ENCODE results near the gene RAB24. TPM values are rescaled to one million over a fixed set of nuclear protein-coding genes. Genes with fewer than 3 reads are reported as not detected.

The RAB24 gene
- 10 to 100 TPM; 11.4 to 22.8 (median 14.5) TPM for total RNA-seq

GRCh38 chr5:177303121-177303924 lies at the start of gene RAB24, which contains the start of gene PRELID1:
Gene RAB24, minus strand, starts transcription at chr5:177303719. Its CDS starts 431 bp downstream, at chr5:177303288.
Gene PRELID1, plus strand, starts transcription at chr5:177303799. Its CDS starts 187 bp downstream, at chr5:177303986.
- DNase-seq (peak; percentile 75 to 84), ATAC-seq (peak; percentile 80 to 84)
- intact Hi-C loops (cut with DNase I; ENCODE audit: low total_unique reads), result loop anchor here (2.0 to 5.0 kb wide), 3 partner anchors 47 to 189 kb away; partner anchors contain the start of genes LMAN2 and NSD1
- peaks cover 37 to 42% of the 10 kb centered on the region in 2 donors for H3K4me1 ChIP-seq
- H3K27me3 ChIP-seq, result no peaks in the 10 kb centered on the region
- no peaks in the 10 kb centered on the region for H3K9me3 ChIP-seq
- peak within 1 kb of the TSS; percentile 84 to 99 (median 96) for H3K4me3 ChIP-seq
- TF ChIP-seq CTCF (IDR thresholded peaks at IDR 0.05 in 4 of 5, conservative IDR thresholded peaks at IDR 0.05 in 1 of 5), result peak in 2 of 5 experiments; percentile 11 to 35
- TF ChIP-seq POLR2A (IDR thresholded peaks at IDR 0.05), result peak; percentile 81 to 89
- H3K27ac ChIP-seq, result peak within 1 kb of the TSS; percentile 83 to 95 (median 92)
- in situ Hi-C loops (cut with MboI; ENCODE audit: low sequenced_read_pairs in 4 of 4), result loop anchor here in 1 of 4 donors (10.0 kb wide), 1 partner anchor 179 kb away; no protein-coding TSS in a partner anchor
- H3K36me3 ChIP-seq, result peaks cover 0 to 22% of the 10 kb centered on the region in 2 donors

- Histone ChIP-seq H3K4me1 (peaks cover 25 to 27% of the 10 kb centered on the region in 2 donors), H3K9me3 (no peaks in the 10 kb centered on the region), H3K27ac (no peak overlapping the region), H3K36me3 (peaks cover 0 to 8% of the 10 kb centered on the region in 2 donors), H3K27me3 (no peaks in the 10 kb centered on the region), H3K4me3 (no peak overlapping the region)
- intact Hi-C loops (cut with DNase I; ENCODE audit: low total_unique reads), result no loop called here
- no peak for DNase-seq
- no peak for ATAC-seq
- TF ChIP-seq CTCF (IDR thresholded peaks at IDR 0.05 in 4 of 5, conservative IDR thresholded peaks at IDR 0.05 in 1 of 5), result no peak
- TF ChIP-seq POLR2A (IDR thresholded peaks at IDR 0.05), result no peak
- in situ Hi-C loops (cut with MboI; ENCODE audit: low sequenced_read_pairs in 4 of 4), result no loop called here
Measured at GRCh38 chr5:177353093-177353492, 49.6 kb upstream of the RAB24 start.

- Histone ChIP-seq H3K4me3 (peak within 1 kb of the TSS; percentile 74 to 90 (median 77)), H3K9me3 (no peaks in the 10 kb centered on the region), H3K27ac (peak within 1 kb of the TSS; percentile 80 to 96 (median 90)), H3K4me1 (peaks cover 27 to 33% of the 10 kb centered on the region in 2 donors), H3K27me3 (no peaks in the 10 kb centered on the region), H3K36me3 (peaks cover 0 to 8% of the 10 kb centered on the region in 2 donors)
- TF ChIP-seq CTCF (IDR thresholded peaks at IDR 0.05 in 4 of 5, conservative IDR thresholded peaks at IDR 0.05 in 1 of 5) (no peak), POLR2A (IDR thresholded peaks at IDR 0.05) (peak; percentile 38 to 79)
- intact Hi-C loops (cut with DNase I; ENCODE audit: low total_unique reads), result loop anchor here (2.0 kb wide), 1 partner anchor 49 kb away; the partner anchor contains the start of genes PRELID1 and RAB24
- ATAC-seq (peak; percentile 99), DNase-seq (peak; percentile 93)
- in situ Hi-C loops (cut with MboI; ENCODE audit: low sequenced_read_pairs in 4 of 4), result no loop called here
Measured at GRCh38 chr5:177351392-177352329, 48.1 kb upstream of the RAB24 start, which contains the start of gene LMAN2. Gene LMAN2, minus strand, starts transcription at chr5:177351668. Its CDS starts 21 bp downstream, at chr5:177351647.

GRCh38 chr5:177350776-177351391 lies 47.4 kb upstream of the RAB24 start:
- in situ Hi-C loops (cut with MboI; ENCODE audit: low sequenced_read_pairs in 4 of 4), result no loop called here
- no peaks in the 10 kb centered on the region for H3K9me3 ChIP-seq
- peaks cover 0 to 8% of the 10 kb centered on the region in 2 donors for H3K36me3 ChIP-seq
- DNase-seq (no peak), ATAC-seq (no peak)
- peak overlapping the region; percentile 80 to 96 (median 90) for H3K27ac ChIP-seq
- no peaks in the 10 kb centered on the region for H3K27me3 ChIP-seq
- TF ChIP-seq POLR2A (IDR thresholded peaks at IDR 0.05) (no peak), CTCF (IDR thresholded peaks at IDR 0.05 in 4 of 5, conservative IDR thresholded peaks at IDR 0.05 in 1 of 5) (no peak)
- intact Hi-C loops (cut with DNase I; ENCODE audit: low total_unique reads), result loop anchor here (2.0 kb wide), 1 partner anchor 48 kb away; the partner anchor contains the start of genes PRELID1 and RAB24
- peaks cover 27 to 34% of the 10 kb centered on the region in 2 donors for H3K4me1 ChIP-seq
- peak overlapping the region; percentile 74 to 90 (median 77) for H3K4me3 ChIP-seq

Measured in gastrocnemius medialis (tissue), 4 donors.